OCI-LY1 (cell line): ENCODE data around the gene GPR160.

Source experiments
- CTCF ChIP-seq: fragments of 200-600 bp; sonication (generic), shearing (Covaris generic); IDR thresholded peaks from 2 replicates; pipeline ENCODE4 v1.5.1; 2017; ENCODE audit warnings: mild to moderate bottlenecking, antibody characterized with exemption, low read length, moderate library complexity, mixed read lengths
- EZH2 ChIP-seq: fragments of 200-600 bp; sonication (generic), shearing (Covaris generic); IDR thresholded peaks from 2 replicates; pipeline ENCODE4 v1.8.0; 2017; ENCODE audit warnings: borderline replicate concordance, mixed run types, mild to moderate bottlenecking, antibody characterized with exemption, low read length, moderate library complexity, mixed read lengths

GRCh38 chr3:170102431-170102830, 64.6 kb downstream of the GPR160 start:
- no peak for TF ChIP-seq CTCF
- no peak for TF ChIP-seq EZH2
